Osteocyte (in vitro differentiated cells): Measurements from ENCODE around the gene ABCC9. TPM values are rescaled to one million over a fixed set of nuclear protein-coding genes. Genes with fewer than 3 reads are reported as not detected.
"Not testable (repeated sequence)": the region's sequence is repeated elsewhere in the genome, so short reads cannot be mapped to it uniquely, and the experiment has no call there.

Source experiments
- DNase-seq: peaks from one replicate; pipeline ENCODE4 v3.0.0; 2021; ENCODE audit warnings: mixed read lengths; ENCODE audit not compliant: unreplicated experiment; ENCODE audit errors: extremely low spot score
- H3K27ac Mint-ChIP-seq: one replicate; pipeline ENCODE4 v1.8.0; 2021; ENCODE audit warnings: mild to moderate bottlenecking, mixed read lengths; ENCODE audit not compliant: unreplicated experiment
- H3K27me3 Mint-ChIP-seq: one replicate; pipeline ENCODE4 v1.8.0; 2021; ENCODE audit warnings: mixed read lengths; ENCODE audit not compliant: unreplicated experiment
- H3K36me3 Mint-ChIP-seq: one replicate; pipeline ENCODE4 v1.8.0; 2021; ENCODE audit warnings: mixed read lengths; ENCODE audit not compliant: unreplicated experiment
- H3K4me1 Mint-ChIP-seq: one replicate; pipeline ENCODE4 v1.8.0; 2021; ENCODE audit warnings: mixed read lengths; ENCODE audit not compliant: unreplicated experiment
- H3K4me3 Mint-ChIP-seq: one replicate; pipeline ENCODE4 v1.8.0; 2021; ENCODE audit warnings: mild to moderate bottlenecking, moderate library complexity, mixed read lengths; ENCODE audit not compliant: unreplicated experiment
- H3K9me3 Mint-ChIP-seq: one replicate; pipeline ENCODE4 v1.8.0; 2021; ENCODE audit warnings: mixed read lengths; ENCODE audit not compliant: unreplicated experiment
- total RNA-seq: library from RNA; stranded (reverse); gene quantifications from 2 replicates; pipeline ENCODE4 v1.2.1, GENCODE V29; 2021
- TF ChIP-seq, protein P1 (sequence below): fragments of 200-600 bp; sonication (generic); IDR thresholded peaks from 2 replicates; pipeline ENCODE4 v1.5.0; 2021; ENCODE audit warnings: antibody characterized with exemption, mild to moderate bottlenecking, moderate library complexity

ABCC9 gene
- total RNA-seq, 1 donor from 2014 or later, result 0.46 TPM

DNA sequence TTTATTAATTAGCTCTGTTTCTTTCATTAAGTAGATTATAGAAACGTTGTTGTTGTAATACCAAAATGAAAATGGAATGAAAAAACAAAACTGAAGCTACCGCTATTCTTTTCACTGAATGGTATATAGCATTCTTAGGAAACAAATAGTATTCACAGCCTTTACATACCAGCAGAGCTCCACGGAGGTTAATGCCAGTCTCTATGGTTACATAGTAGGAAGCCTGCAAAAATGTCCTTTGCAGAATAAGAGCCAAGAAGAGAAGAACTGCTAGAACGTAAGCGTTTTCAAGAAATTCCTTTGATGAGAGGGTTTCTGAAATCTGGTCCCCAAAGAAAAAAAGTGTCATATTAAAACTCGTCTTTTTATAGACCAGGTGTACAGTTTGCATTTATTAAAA is 30.6 kb downstream of the ABCC9 start:
- TF ChIP-seq, protein P1, sequence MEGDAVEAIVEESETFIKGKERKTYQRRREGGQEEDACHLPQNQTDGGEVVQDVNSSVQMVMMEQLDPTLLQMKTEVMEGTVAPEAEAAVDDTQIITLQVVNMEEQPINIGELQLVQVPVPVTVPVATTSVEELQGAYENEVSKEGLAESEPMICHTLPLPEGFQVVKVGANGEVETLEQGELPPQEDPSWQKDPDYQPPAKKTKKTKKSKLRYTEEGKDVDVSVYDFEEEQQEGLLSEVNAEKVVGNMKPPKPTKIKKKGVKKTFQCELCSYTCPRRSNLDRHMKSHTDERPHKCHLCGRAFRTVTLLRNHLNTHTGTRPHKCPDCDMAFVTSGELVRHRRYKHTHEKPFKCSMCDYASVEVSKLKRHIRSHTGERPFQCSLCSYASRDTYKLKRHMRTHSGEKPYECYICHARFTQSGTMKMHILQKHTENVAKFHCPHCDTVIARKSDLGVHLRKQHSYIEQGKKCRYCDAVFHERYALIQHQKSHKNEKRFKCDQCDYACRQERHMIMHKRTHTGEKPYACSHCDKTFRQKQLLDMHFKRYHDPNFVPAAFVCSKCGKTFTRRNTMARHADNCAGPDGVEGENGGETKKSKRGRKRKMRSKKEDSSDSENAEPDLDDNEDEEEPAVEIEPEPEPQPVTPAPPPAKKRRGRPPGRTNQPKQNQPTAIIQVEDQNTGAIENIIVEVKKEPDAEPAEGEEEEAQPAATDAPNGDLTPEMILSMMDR, result no peak
- peaks cover 5% of the 10 kb centered on the region for H3K27me3 Mint-ChIP-seq
- H3K4me3 Mint-ChIP-seq, result no peak overlapping the region
- H3K27ac Mint-ChIP-seq, result no peak overlapping the region
- H3K9me3 Mint-ChIP-seq, result no peaks in the 10 kb centered on the region
- DNase-seq, result no peak
- no peaks in the 10 kb centered on the region for H3K4me1 Mint-ChIP-seq
- H3K36me3 Mint-ChIP-seq, result no peaks in the 10 kb centered on the region

DNA sequence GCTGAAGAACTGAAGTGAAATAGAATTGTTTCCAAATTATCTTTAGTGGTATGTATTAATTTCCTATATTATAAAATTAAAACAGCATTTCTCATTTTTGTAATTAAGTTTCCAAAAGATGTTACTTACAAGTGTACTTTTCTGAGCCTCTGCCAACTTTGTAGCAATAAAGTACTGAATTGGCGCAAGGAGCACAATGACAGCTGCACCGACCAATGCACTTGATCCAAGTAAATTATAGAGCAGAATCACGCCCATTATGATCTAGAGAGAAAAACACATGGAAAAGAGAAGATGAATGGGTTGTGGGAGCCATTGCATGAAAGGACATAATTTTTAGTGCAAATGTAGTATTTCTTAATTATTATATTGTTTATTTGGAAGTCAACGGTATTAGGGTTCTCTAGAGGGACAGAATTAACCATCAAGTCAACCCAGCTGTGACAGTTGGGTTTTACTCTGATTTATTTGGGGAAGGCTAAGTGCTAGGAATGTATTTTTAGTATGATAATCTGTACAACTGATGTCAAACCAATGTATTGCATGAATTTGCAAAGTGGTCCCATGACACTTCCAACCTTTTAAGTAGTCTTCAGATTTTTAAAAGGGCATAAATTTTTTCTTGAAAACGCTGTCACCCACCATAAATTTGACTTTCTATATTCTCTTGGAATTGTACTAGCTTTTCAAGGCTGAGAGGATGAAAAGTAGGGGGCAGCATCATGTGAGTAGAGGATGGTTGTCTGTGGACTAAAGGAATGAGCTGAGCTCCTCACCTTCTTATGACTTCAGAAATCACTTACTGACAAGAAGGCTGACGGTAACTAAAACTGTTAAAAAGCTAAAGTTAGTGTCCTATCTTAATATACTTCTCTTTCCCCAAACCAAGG is 33.0 kb downstream of the ABCC9 start:
- TF ChIP-seq, protein P1, result no peak
- no peak for DNase-seq
- Mint-ChIP-seq H3K27ac (no peak overlapping the region), H3K4me1 (no peaks in the 10 kb centered on the region), H3K9me3 (no peaks in the 10 kb centered on the region), H3K4me3 (no peak overlapping the region), H3K36me3 (no peaks in the 10 kb centered on the region), H3K27me3 (peaks cover 3% of the 10 kb centered on the region)

DNA sequence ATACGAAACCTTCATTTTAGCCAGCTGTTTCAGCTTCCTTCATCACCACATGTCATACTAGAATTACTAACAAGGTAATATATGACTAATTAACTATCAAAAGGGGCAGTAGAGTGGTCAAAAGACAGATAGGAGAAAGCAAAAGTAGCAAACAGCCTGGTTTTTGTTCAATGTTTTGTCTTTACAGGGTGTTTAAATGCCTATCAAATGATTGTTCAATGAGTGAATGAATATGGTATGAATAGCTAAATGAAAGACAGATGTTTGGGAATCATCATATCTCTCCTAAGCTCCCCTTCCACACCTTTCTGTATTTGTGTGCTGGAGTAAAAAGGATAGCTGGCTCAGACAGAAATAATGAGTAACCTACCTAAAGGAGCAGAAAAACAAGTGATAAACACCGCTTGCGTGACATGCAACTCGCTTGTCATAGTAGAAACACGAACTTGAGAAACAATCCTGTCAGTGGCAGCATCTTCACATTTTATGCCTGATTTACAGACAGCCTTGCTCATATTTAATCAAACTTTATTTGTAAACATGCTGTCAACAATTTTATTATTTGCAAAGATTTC is 34.2 kb downstream of the ABCC9 start:
- no peaks in the 10 kb centered on the region for H3K4me1 Mint-ChIP-seq

DNA sequence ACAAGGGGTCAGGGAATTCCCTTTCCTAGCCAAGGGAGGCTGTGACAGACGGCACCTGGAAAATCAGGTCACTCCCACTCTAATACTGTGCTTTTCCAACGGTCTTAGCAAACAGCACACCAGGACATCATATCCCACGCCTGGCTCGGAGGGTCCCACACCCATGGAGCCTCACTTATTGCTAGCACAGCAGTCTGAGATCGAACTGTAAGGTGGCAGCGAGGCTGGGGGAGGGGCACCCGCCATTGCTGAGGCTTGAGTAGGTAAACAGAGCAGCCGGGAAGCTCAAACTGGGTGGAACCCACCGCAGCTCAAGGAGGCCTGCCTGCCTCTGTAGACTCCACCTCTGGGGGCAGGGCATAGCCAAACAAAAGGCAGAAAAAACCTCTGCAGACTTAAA is 41.7 kb downstream of the ABCC9 start:
- not testable (repeated sequence) for H3K9me3 Mint-ChIP-seq, H3K4me3 Mint-ChIP-seq, H3K4me1 Mint-ChIP-seq, H3K36me3 Mint-ChIP-seq, H3K27ac Mint-ChIP-seq, H3K27me3 Mint-ChIP-seq, DNase-seq

More for the DNA sequence above, 34.2 kb downstream of the ABCC9 start:
- Mint-ChIP-seq H3K9me3 (no peaks in the 10 kb centered on the region), H3K27ac (no peak overlapping the region), H3K36me3 (no peaks in the 10 kb centered on the region), H3K27me3 (peaks cover 3% of the 10 kb centered on the region), H3K4me3 (no peak overlapping the region)
- DNase-seq, result no peak
- TF ChIP-seq, protein P1, result no peak

DNA sequence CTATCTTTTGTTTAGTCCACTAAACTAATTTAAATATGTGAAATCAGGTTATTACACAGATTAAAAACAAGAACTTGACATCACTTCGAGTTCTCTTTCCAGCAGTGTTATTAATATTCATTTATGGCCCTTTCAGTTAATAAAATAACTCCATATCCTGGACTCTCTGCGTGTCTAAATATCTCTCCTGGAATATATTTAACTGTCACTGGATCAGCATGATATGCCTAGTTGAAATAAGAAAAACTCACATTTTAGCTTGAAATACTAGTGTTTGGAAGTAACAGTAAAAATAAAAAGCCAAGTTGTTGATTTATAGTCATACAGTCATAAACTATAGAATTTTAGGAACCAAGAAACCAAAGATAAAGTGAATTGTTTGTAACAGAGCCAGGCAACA is 45.6 kb downstream of the ABCC9 start:
- TF ChIP-seq, protein P1, result no peak
- no peak for DNase-seq
- H3K27me3 Mint-ChIP-seq, result no peaks in the 10 kb centered on the region
- no peak overlapping the region for H3K27ac Mint-ChIP-seq
- H3K36me3 Mint-ChIP-seq, result no peaks in the 10 kb centered on the region
- no peaks in the 10 kb centered on the region for H3K4me1 Mint-ChIP-seq
- H3K9me3 Mint-ChIP-seq, result no peaks in the 10 kb centered on the region
- H3K4me3 Mint-ChIP-seq, result no peak overlapping the region
